Heart left ventricle (tissue), 16 donors: Measurements from ENCODE around the gene TAF6L. TPM values are rescaled to one million over a fixed set of nuclear protein-coding genes. Genes with fewer than 3 reads are reported as not detected.

Source experiments
- ATAC-seq, 4 donors: fragments of 200-7000 bp; cut with Tn5 transposase; one replicate each; pipeline ENCODE4 v1.9.1; 2020 to 2022; ENCODE audit warnings: moderate library complexity in 4 of 4, mild to moderate bottlenecking in 3 of 4, moderate number of reproducible peaks in 1 of 4
- DNase-seq, 5 donors: peaks; one replicate each; pipeline ENCODE4 v3.0.0-alpha.2; 2020
- H3K27ac ChIP-seq, 12 donors: fragments of 200-600 bp; sonication (generic) in 4 of 12; one replicate each; pipeline versions ENCODE4 v1.5.0 to v1.8.0; 2016 to 2022; ENCODE audit warnings: mild to moderate bottlenecking in 2 of 12
- H3K27me3 ChIP-seq, 9 donors: fragments of 200-600 bp; sonication (generic) in 2 of 9; one replicate each; pipeline versions ENCODE4 v1.5.1 to v1.8.0; 2016 to 2022; ENCODE audit warnings: mild to moderate bottlenecking in 3 of 9
- H3K36me3 ChIP-seq, 9 donors: fragments of 200-600 bp; sonication (generic) in 2 of 9; one replicate each; pipeline versions ENCODE4 v1.5.0 to v1.8.0; 2018 to 2022; ENCODE audit warnings: mild to moderate bottlenecking in 2 of 9
- H3K4me1 ChIP-seq, 12 donors: fragments of 200-600 bp; sonication (generic) in 4 of 12; one replicate each; pipeline versions ENCODE4 v1.5.0 to v1.8.0; 2016 to 2022; ENCODE audit warnings: mild to moderate bottlenecking in 3 of 12
- H3K4me3 ChIP-seq, 12 donors: fragments of 200-600 bp; sonication (generic) in 4 of 12; one replicate each; pipeline versions ENCODE4 v1.5.0 to v1.8.0; 2017 to 2022; ENCODE audit warnings: mild to moderate bottlenecking in 9 of 12, moderate library complexity in 4 of 12
- H3K9me3 ChIP-seq, 12 donors: fragments of 200-600 bp; sonication (generic) in 4 of 12; one replicate each; pipeline versions ENCODE4 v1.5.0 to v1.8.0; 2016 to 2022; ENCODE audit warnings: mild to moderate bottlenecking in 1 of 12
- CTCF ChIP-seq, 12 donors: fragments of 200-600 bp; sonication (generic) in 4 of 12; IDR thresholded peaks; one replicate each; pipeline versions ENCODE4 v1.5.0 to v1.8.0; 2018 to 2022; ENCODE audit warnings: antibody characterized with exemption in 12 of 12, mild to moderate bottlenecking in 5 of 12
- POLR2A ChIP-seq, 2 donors: fragments of 450-650 bp; IDR thresholded peaks; one replicate each; pipeline ENCODE4 v1.6.1; 2017; ENCODE audit warnings: antibody characterized with exemption in 2 of 2, mild to moderate bottlenecking in 2 of 2, moderate library complexity in 2 of 2
- WGBS, 4 donors: extraction: QIAGEN DNeasy Blood & Tissue Kit in 2 of 4; methylation state at CpG; one replicate each; pipeline versions ENCODE4 v1.1.5 to v1.1.7; 2013 to 2018; 5-methylcytosine and 5-hydroxymethylcytosine counted together
- intact Hi-C, 10 donors: fragments of 100-400 bp; cut with DNase I; formaldehyde crosslinking; loops; one replicate each; pipeline versions ENCODE4 v1.11.1 to v1.14.2; 2022
- long read RNA-seq, 3 donors: library from polyadenylated mRNA; unstranded; transcript quantifications; one replicate each; pipeline ENCODE4 v2.0.0, GENCODE V29; 2020 to 2021
- polyA plus RNA-seq, 2 donors: library from polyadenylated mRNA; stranded (reverse); fragments of 200-250 nt; gene quantifications; one replicate each; pipeline ENCODE4 v1.2.3, GENCODE V29; 2013
- total RNA-seq, 9 donors: library from RNA; depleted of rRNA in 2 of 9; stranded (reverse); fragments of >200 nt in 2 of 9; fragmentation: NEBNext Ultra II Directional in 3 of 9; extraction: Animal tissue kit (Norgen Biotek cat#: 25700) in 3 of 9; gene quantifications; one replicate each; pipeline versions ENCODE4 v1.1.0 to v1.2.4, GENCODE V29; 2016 to 2023
- donor health status: ischemic (EF 13 %, LVEDD 7.1; RV severe dilation, severe dysfunction).
- donor health status: healthy with polysubstance abuse.
- donor health status: DM: no; HTN: yes; CAD: no.
- donor health status: DM: no; HTN: no; CAD: no.
- donor health status: ischemic (EF 25% LVEDD 6.9; RV normal size, moderate dysfunction).
- donor health status: ischemic (EF 25% LVEDD 5.7; RV mildly dilated, moderate dysfunction).
- donor health status: healthy.
- donor health status: DM: yes; HTN: yes; CAD: no.
- donor health status: ischemic (EF 35%, LVEDD 5.7; RV mildly dilated, moderate dysfunction).
- donor health status: nonischemic (EF 11% LVEDD 7.7; RV severe dilation, severe dysfunction).
- donor health status: DM: yes; HTN: yes; CAD: no.
- donor health status: PGD.
- donor health status: ischemic (EF 29% LVEDD 5.4; RV normal size, mild dysfunction).
- donor health status: nonischemic (EF 23%, LVEDD 6.1; RV moderate dilation, normal function).

Gene TAF6L, protein sequence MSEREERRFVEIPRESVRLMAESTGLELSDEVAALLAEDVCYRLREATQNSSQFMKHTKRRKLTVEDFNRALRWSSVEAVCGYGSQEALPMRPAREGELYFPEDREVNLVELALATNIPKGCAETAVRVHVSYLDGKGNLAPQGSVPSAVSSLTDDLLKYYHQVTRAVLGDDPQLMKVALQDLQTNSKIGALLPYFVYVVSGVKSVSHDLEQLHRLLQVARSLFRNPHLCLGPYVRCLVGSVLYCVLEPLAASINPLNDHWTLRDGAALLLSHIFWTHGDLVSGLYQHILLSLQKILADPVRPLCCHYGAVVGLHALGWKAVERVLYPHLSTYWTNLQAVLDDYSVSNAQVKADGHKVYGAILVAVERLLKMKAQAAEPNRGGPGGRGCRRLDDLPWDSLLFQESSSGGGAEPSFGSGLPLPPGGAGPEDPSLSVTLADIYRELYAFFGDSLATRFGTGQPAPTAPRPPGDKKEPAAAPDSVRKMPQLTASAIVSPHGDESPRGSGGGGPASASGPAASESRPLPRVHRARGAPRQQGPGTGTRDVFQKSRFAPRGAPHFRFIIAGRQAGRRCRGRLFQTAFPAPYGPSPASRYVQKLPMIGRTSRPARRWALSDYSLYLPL
- total RNA-seq = 10 to 100 TPM in 3 of 9 donors, 1 to 10 TPM in 6; 7.1 to 19.5 (median 9.3) TPM
- polyA plus RNA-seq = 10 to 100 TPM; 12.7 to 12.9 TPM
- long read RNA-seq, donor 1, transcript TAF6L-201 (11 exons, 2,116 nt) = major isoform, 19 of 33 reads
- long read RNA-seq, donor 1, partial matches to known transcripts = 3 of 33 reads
- long read RNA-seq, donor 1, other reads (novel, unspliced or antisense) = 11 of 33 reads
- long read RNA-seq, donor 2, partial matches to known transcripts = 1 of 4 reads
- long read RNA-seq, donor 2, other reads (novel, unspliced or antisense) = 0 of 4 reads
- long read RNA-seq, donor 3, transcript TAF6L-201 (11 exons, 2,116 nt) = major isoform, 17 of 34 reads
- long read RNA-seq, donor 3, partial matches to known transcripts = 4 of 34 reads
- long read RNA-seq, donor 3, other reads (novel, unspliced or antisense) = 13 of 34 reads

DNA sequence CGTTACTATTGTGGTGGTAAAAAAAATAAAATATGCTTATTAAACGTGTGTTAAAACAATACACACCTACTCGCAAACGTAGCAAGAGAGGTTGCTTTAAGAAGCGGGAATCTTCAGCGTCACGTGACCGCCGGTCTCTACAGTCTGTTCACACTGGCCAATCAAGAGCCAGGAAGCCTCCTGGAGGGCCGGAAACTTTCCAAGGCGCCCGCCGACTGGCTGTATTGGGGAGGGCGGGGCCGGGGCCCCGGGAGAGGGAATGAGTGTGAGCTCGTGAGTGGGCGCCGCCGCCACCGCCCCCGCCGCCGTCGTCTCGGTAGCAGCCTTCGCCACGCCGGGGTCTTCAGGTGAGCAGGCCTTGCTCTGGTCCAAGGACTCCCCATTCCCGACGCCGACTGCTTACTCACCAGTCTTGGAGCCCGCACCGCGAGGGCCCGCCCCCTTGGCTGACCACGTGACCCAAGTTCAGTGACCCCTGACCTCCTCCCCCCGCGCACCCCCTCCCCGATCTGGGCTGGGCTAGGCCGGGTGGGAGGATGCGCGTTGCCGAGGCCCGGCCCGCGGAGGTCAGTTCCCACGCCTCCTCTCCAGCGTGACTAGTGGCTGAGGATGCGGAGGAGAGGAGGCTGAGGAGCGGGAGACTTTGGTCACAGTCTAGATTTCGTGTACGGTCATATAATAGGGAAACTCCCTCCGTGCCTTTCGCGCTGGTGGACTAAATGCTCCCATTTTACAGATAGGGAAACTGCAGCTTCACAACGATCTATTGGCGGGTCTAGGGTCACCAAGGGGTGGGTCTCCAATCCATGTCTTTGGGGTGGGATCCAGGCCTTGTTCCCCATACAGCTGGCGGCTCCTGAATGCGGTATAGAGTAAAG lies at the start of gene TAF6L:
Gene TAF6L (plus strand): TSS at position 253 of the 878 bp plus-strand sequence. CDS start 4,388 bp downstream, outside the sequence.
- Histone ChIP-seq H3K27ac (peak within 1 kb of the TSS; percentile 84 to 96 (median 93)), H3K9me3 (no peaks in the 10 kb centered on the region), H3K27me3 (no peaks in the 10 kb centered on the region), H3K4me1 (peaks cover 0 to 27% (median 19%) of the 10 kb centered on the region in 12 donors), H3K4me3 (peak within 1 kb of the TSS; percentile 52 to 86 (median 74)), H3K36me3 (peaks cover 0 to 33% (median 25%) of the 10 kb centered on the region in 9 donors)
- intact Hi-C loops = loop anchor here in 4 of 10 donors (1.0 to 5.0 kb wide), 5 partner anchors 10 to 44 kb away; partner anchors contain the start of genes TTC9C (in 2 of the 4), HNRNPUL2 (in 1 of the 4), POLR2G (in 1 of the 4) and TMEM179B (in 1 of the 4)
- WGBS, 4 donors = 2 to 4% (median 2%) methylated on average over 25 to 60 of the region's 60 CpGs
- DNase-seq (peak; percentile 98 to 100 (median 99)), ATAC-seq (peak; percentile 94 to 98 (median 98))
- TF ChIP-seq CTCF (IDR thresholded peaks at IDR 0.05) (no peak), POLR2A (IDR thresholded peaks at IDR 0.05) (peak in 1 of 2 donors; percentile 27)

- H3K36me3 ChIP-seq = peaks cover 7 to 80% (median 74%) of the 10 kb centered on the region in 9 donors
- no peaks in the 10 kb centered on the region for H3K27me3 ChIP-seq
- WGBS, 4 donors = 47 to 60% (median 56%) methylated on average over 6 to 7 of the region's 7 CpGs
- H3K4me3 ChIP-seq = no peak overlapping the region
- H3K27ac ChIP-seq = no peak overlapping the region
- peaks cover 0 to 37% (median 22%) of the 10 kb centered on the region in 12 donors for H3K4me1 ChIP-seq
- H3K9me3 ChIP-seq = no peaks in the 10 kb centered on the region
- TF ChIP-seq POLR2A (IDR thresholded peaks at IDR 0.05) (no peak), CTCF (IDR thresholded peaks at IDR 0.05) (no peak)
- no peak for ATAC-seq
- no peak for DNase-seq
- intact Hi-C loops = loop anchor here in 2 of 10 donors (10.0 kb wide), 2 partner anchors 123 to 133 kb away; no protein-coding TSS in a partner anchor
Measured at GRCh38 chr11:62721994-62722393, 49.2 kb upstream of the TAF6L start.

GRCh38 chr11:62724171-62724570 lies 47.0 kb upstream of the TAF6L start:
- no peak for DNase-seq
- peaks cover 0 to 36% (median 23%) of the 10 kb centered on the region in 12 donors for H3K4me1 ChIP-seq

More at GRCh38 chr11:62724171-62724570, 47.0 kb upstream of the TAF6L start:
- Histone ChIP-seq H3K27me3 (no peaks in the 10 kb centered on the region), H3K27ac (peak overlapping the region in 1 of 12 donors; percentile 18), H3K9me3 (no peaks in the 10 kb centered on the region), H3K36me3 (peaks cover 7 to 58% (median 52%) of the 10 kb centered on the region in 9 donors), H3K4me3 (peak overlapping the region in 8 of 12 donors; percentile 64 to 98 (median 85))
- intact Hi-C loops = loop anchor here in 2 of 10 donors (10.0 kb wide), 2 partner anchors 121 to 131 kb away; no protein-coding TSS in a partner anchor
- 32 to 40% (median 37%) methylated on average over 8 of the region's 8 CpGs for WGBS, 4 donors
- TF ChIP-seq CTCF (IDR thresholded peaks at IDR 0.05) (no peak), POLR2A (IDR thresholded peaks at IDR 0.05) (no peak)
- no peak for ATAC-seq
